Astrocyte of the spinal cord (primary cell): ENCODE data around the gene BRWD1.

ENCODE experiments used
- DNase-seq: peaks from one replicate; pipeline ENCODE4 v3.0.0; 2011; ENCODE audit warnings: low read depth, low spot score
- H3K4me3 ChIP-seq: 2 replicates; pipeline ENCODE4 v1.5.1; 2011; ENCODE audit warnings: low read depth, mild to moderate bottlenecking, low read length, moderate library complexity
- CTCF ChIP-seq: IDR thresholded peaks from 2 replicates; pipeline ENCODE4 v1.5.1; 2012; ENCODE audit warnings: low read depth, mild to moderate bottlenecking, low read length, inconsistent platforms
- in situ Hi-C: cut with HindIII; loops from 2 replicates; pipeline ENCODE4 v1.10.0; 2017; ENCODE audit warnings: low sequenced_read_pairs

Gene BRWD1

GRCh38 chr21:39209334-39209688 lies 104.1 kb downstream of the BRWD1 start:
- no peak for TF ChIP-seq CTCF
- in situ Hi-C loops, result no loop called here
- no peak for DNase-seq
- no peak overlapping the region for H3K4me3 ChIP-seq

- no peak for DNase-seq
- TF ChIP-seq CTCF, result no peak
- no peak overlapping the region for H3K4me3 ChIP-seq
- in situ Hi-C loops, result no loop called here
These were observed 104.7 kb downstream of the BRWD1 start for GRCh38 chr21:39208624-39209333.

GRCh38 chr21:39204134-39204533 lies 109.3 kb downstream of the BRWD1 start:
- DNase-seq, result no peak
- no peak overlapping the region for H3K4me3 ChIP-seq
- in situ Hi-C loops, result no loop called here
- peak; percentile 24 for TF ChIP-seq CTCF

DNA sequence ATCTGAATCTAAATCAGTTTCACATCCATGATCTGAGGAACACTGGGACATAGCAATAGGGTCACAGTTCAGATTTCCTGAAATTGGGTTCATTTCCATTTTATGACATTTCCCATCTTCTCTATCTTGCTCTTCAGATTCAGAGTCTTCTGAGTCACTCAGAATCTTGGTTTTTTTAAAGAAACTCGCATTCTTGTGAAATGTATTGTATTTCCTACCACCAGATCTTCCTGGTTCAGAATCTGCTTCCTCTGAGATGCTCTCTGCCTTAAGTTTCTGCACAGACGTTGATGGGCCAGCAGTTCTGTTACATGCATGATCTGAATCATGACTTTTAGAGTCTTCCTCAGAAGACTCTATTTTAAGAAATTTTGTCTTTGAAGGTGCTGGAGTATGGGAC lies 114.6 kb downstream of the BRWD1 start:
- H3K4me3 ChIP-seq, result no peak overlapping the region
- no peak for TF ChIP-seq CTCF
- in situ Hi-C loops, result no loop called here
- no peak for DNase-seq

DNA sequence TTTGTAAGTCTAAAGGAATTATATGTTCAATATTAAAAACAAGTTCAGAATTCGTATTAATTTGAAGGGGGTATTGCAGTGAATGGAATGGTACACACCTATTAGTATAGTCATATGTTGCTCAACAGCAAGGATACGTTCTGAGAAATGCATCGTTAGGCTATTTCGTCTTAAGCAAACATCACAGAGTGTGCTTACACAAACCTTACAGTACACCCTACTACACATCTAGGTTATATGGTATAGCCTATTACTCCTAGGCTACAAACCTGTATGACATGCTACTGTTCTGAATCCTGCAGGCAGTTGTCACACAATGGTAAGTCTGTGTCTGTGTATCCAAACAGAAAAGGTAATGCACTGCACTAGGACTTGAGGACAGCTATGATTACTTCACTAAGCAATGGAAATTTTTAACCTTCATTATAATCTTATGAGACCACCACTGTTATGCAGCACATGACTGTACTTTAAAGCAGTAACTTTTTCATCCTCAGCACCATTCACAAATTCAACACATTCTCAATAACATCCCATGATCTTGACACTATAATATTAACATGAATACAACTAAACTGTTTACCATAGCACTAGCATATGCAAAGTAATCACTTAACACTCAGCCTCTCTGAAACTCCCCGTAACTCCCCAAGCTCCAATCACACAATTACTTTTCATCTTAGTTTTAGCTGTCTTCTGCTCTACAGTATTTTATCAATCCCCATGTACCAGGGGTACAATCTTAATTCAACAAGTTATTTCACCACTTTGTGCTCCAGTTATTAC lies 115.8 kb downstream of the BRWD1 start:
- in situ Hi-C loops, result no loop called here
- no peak overlapping the region for H3K4me3 ChIP-seq
- TF ChIP-seq CTCF, result no peak
- DNase-seq, result no peak

DNA sequence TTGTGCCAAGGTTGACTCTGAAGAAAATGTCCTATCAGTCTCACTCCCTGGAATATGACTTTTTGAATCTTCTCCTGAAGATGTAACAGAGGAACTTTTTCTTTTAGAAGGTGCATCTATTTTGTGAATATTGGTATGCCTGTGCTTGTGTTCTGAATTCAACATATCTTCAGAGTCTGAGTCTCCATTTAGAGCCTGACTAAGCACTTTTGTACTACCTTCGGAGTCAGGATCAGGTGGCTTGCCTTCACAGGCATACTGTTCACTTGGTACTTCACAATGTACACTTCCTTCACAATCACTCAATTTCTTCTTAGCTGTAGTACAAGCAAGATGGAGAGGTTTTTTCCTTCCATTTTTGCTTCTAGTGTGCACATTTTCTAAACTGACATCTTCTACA lies 116.6 kb downstream of the BRWD1 start:
- in situ Hi-C loops, result no loop called here
- no peak for DNase-seq
- no peak overlapping the region for H3K4me3 ChIP-seq
- no peak for TF ChIP-seq CTCF
